Left lung (tissue), 10 donors: ENCODE results near the gene TBC1D21. TPM values are rescaled to one million over a fixed set of nuclear protein-coding genes. Genes with fewer than 3 reads are reported as not detected.

Experiments used
- ATAC-seq: fragments of 200-7000 bp; cut with Tn5 transposase; one replicate; pipeline ENCODE4 v1.9.1; 2020; ENCODE audit warnings: moderate library complexity
- DNase-seq, 4 donors: peaks; one replicate each; pipeline ENCODE4 v3.0.0-alpha.2; 2013 to 2020
- H3K27ac ChIP-seq, 2 donors: fragments of 200-600 bp; sonication (generic) in 1 of 2; one replicate each; pipeline versions ENCODE4 v1.5.0 to v1.8.0; 2020 to 2021
- H3K27me3 ChIP-seq, 2 donors: fragments of 200-600 bp; sonication (generic) in 1 of 2; one replicate each; pipeline versions ENCODE4 v1.5.0 to v1.8.0; 2020 to 2021
- H3K36me3 ChIP-seq, 2 donors: fragments of 200-600 bp; sonication (generic) in 1 of 2; one replicate each; pipeline versions ENCODE4 v1.5.0 to v1.8.0; 2020 to 2021
- H3K4me1 ChIP-seq, 2 donors: fragments of 200-600 bp; one replicate each; pipeline ENCODE4 v1.8.0; 2021
- H3K4me3 ChIP-seq, 2 donors: fragments of 200-600 bp; sonication (generic) in 1 of 2; one replicate each; pipeline versions ENCODE4 v1.5.0 to v1.8.0; 2020 to 2021; ENCODE audit warnings: mild to moderate bottlenecking in 1 of 2
- H3K9me3 ChIP-seq, 2 donors: fragments of 200-600 bp; sonication (generic) in 1 of 2; one replicate each; pipeline versions ENCODE4 v1.5.0 to v1.8.0; 2020 to 2021
- intact Hi-C, 2 donors: fragments of 100-400 bp; cut with DNase I; formaldehyde crosslinking; loops; one replicate each; pipeline versions ENCODE4 v1.11.2 to v1.14.2; 2022
- polyA plus RNA-seq, 6 donors: library from polyadenylated mRNA; unstranded; fragments of 120-200 nt; gene quantifications; one replicate each; pipeline ENCODE4 v1.2.1, GENCODE V29; 2013; ENCODE audit not compliant: insufficient read length in 6 of 6
- total RNA-seq, 2 donors: library from RNA; stranded (reverse); fragmentation: NEBNext Ultra II Directional; extraction: Animal tissue kit (Norgen Biotek cat#: 25700); gene quantifications; one replicate each; pipeline ENCODE4 v1.2.1, GENCODE V29; 2021
- TF ChIP-seq, protein P1 (sequence below), 2 donors: fragments of 200-600 bp; sonication (generic) in 1 of 2; IDR thresholded peaks; one replicate each; pipeline versions ENCODE4 v1.5.0 to v1.8.0; 2021; ENCODE audit warnings: antibody characterized with exemption in 2 of 2
- donor health status: DM: no; HTN: yes; CAD: no.
- donor health status: DM: no; HTN: no; CAD: no.

Gene TBC1D21
- total and polyA plus RNA-seq, 8 donors = not detected

DNA sequence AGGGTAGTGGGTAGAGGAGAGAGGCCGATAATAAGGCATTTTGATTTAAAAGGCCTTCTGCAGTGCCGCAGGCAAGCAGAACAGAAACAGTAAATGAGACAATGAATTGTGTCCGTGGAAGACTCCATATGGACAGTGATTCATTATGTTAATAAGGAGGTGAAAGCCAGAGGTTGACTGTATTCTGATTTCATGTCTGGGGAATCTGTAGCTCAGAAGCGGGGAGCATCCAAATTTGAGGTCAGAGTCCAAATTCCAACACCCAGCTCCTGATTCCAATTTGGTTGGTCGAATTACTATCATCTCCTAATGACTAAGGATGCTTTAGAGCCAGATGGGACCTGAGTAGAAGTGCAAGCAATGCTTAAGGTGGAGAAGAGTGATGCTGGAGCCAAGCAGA is 1.0 kb upstream of the TBC1D21 start:
- TF ChIP-seq, protein P1, sequence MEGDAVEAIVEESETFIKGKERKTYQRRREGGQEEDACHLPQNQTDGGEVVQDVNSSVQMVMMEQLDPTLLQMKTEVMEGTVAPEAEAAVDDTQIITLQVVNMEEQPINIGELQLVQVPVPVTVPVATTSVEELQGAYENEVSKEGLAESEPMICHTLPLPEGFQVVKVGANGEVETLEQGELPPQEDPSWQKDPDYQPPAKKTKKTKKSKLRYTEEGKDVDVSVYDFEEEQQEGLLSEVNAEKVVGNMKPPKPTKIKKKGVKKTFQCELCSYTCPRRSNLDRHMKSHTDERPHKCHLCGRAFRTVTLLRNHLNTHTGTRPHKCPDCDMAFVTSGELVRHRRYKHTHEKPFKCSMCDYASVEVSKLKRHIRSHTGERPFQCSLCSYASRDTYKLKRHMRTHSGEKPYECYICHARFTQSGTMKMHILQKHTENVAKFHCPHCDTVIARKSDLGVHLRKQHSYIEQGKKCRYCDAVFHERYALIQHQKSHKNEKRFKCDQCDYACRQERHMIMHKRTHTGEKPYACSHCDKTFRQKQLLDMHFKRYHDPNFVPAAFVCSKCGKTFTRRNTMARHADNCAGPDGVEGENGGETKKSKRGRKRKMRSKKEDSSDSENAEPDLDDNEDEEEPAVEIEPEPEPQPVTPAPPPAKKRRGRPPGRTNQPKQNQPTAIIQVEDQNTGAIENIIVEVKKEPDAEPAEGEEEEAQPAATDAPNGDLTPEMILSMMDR (IDR thresholded peaks at IDR 0.05) = no peak
- no peak overlapping the region for H3K27ac ChIP-seq
- peaks cover 0 to 52% of the 10 kb centered on the region in 2 donors for H3K27me3 ChIP-seq
- H3K36me3 ChIP-seq = no peaks in the 10 kb centered on the region
- H3K9me3 ChIP-seq = no peaks in the 10 kb centered on the region
- ATAC-seq (no peak), DNase-seq (no peak)
- H3K4me1 ChIP-seq = no peaks in the 10 kb centered on the region
- no peak overlapping the region for H3K4me3 ChIP-seq
- intact Hi-C loops = no loop called here

DNA sequence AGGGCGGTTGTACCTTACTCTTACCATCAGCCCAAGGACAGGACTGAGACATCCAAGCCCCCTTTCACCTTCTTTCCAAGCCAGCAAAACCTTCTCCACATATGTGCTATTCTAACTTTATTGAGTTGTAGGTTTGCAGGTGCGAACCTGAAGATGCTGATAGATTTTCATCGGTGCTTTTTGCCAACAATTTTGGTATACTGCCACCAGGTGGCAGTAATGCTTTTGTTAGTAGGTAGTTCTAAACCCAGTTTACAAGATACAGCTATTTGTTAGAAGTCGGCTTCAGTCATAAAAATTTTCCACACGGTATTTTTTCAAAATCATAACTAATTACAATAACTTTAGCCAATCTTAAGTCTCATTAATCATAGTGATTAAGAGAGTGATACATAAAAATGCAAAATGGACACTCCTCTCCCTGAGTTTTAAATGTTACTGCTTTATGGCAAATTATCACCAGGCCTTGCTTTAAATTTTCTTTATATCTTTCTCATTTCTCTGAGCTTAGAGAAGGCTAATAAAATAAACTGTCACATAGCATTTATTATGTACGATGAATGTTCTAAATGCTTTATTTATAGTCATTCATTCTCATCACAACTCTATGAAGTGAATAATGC is 636 bp downstream of the TBC1D21 start:
- TF ChIP-seq, protein P1 (IDR thresholded peaks at IDR 0.05) = peak; percentile 70 to 75
- DNase-seq (peak in 2 of 4 donors; percentile 23 to 46), ATAC-seq (peak; percentile 44)
- Histone ChIP-seq H3K4me3 (no peak overlapping the region), H3K9me3 (no peaks in the 10 kb centered on the region), H3K27me3 (peaks cover 0 to 35% of the 10 kb centered on the region in 2 donors), H3K27ac (no peak overlapping the region), H3K4me1 (no peaks in the 10 kb centered on the region), H3K36me3 (no peaks in the 10 kb centered on the region)
- intact Hi-C loops = no loop called here

DNA sequence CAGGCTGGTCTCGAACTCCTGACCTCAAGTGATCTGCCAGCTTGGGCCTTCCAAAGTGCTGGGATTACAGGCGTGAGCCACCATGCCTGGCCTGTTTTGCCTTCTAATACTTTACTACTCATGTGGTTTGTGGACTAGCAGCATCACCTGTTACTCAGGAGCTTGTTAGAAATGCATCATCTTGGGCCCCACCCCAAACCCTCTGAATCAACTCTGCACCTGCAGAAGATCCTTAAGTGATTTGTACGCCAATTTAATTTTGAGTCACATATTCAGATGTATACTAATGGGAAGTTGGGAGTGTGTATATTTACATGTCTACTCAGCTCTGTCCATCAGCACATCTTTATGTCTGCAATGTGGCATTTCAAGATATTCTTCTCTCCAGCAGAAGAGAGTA is 6.1 kb downstream of the TBC1D21 start:
- Histone ChIP-seq H3K4me3 (no peak overlapping the region), H3K4me1 (no peaks in the 10 kb centered on the region), H3K36me3 (no peaks in the 10 kb centered on the region), H3K27me3 (peaks cover 0 to 9% of the 10 kb centered on the region in 2 donors), H3K9me3 (no peaks in the 10 kb centered on the region), H3K27ac (no peak overlapping the region)
- intact Hi-C loops = no loop called here
- TF ChIP-seq, protein P1 (IDR thresholded peaks at IDR 0.05) = no peak
- ATAC-seq (no peak), DNase-seq (no peak)

DNA sequence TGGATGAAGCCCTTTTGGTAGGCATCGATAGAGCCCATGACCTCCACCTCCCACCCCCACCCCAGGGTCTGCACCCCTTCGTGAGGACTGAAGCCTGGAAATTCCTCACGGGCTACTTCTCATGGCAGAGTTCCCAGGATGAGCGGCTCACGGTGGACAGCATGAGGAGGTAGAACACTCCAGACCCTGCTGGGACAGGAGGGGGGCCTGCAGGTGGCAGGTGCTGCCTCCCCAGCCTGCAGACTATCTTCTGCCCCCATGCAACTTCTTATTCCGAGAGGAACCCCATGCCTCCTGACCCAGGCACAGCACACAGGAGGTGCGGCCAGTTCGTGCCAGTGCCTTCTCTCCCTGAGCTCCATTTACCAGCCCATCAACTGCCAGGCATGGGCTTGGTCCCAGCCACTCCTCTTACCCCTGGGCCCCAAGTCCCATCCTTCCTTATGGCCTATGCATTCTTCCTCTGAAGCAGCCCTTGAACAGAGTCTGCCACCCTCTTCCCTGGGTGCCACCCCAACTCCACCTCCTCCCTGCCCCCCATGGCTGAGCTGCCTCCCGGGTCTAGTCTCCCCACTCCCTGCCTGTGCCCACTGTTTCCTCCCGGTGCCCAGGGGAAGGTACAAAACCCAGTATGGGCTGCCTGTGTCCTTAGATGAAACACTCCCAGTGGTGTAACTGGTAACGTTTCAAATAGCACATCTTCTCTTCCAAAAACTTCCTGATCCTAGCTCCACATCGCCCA is 8.4 kb downstream of the TBC1D21 start:
- H3K4me1 ChIP-seq = no peaks in the 10 kb centered on the region
- ATAC-seq = no peak
- no peak for DNase-seq
- no peaks in the 10 kb centered on the region for H3K36me3 ChIP-seq
- TF ChIP-seq, protein P1 (IDR thresholded peaks at IDR 0.05) = no peak
- intact Hi-C loops = no loop called here
- peaks cover 0 to 9% of the 10 kb centered on the region in 2 donors for H3K27me3 ChIP-seq
- no peak overlapping the region for H3K4me3 ChIP-seq
- no peaks in the 10 kb centered on the region for H3K9me3 ChIP-seq
- H3K27ac ChIP-seq = no peak overlapping the region

DNA sequence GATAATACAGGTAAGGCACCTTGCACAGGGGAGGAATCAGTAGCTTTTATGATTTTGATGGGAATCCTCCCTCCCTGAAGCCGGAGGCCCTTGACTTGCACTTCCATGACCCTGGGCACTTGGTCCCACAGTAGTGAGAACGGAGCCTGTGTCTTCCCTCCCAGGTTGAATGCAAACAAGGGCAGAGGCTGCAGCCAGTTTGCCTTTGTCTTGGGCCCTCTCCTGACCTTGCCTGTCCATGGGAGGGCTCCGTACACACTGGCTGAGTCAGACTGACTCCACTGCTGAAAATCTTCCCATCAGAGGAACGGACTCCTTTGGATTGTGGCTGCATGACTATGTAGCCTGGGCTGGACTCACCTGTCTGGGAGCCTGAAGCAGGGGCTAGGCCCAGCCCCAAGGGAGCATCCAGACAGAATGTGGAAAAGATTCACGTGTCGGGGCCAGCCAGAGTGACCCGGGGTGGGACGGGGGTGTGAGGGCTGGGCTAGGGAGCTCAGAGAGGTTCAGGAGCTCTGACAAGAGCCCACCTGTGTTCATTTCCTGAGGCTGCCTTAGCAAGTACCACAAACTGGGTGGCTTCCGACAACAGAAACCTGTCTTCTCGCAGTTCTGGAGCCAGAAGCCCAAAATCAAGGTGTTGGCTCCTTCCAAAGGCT is 9.5 kb downstream of the TBC1D21 start:
- no peaks in the 10 kb centered on the region for H3K36me3 ChIP-seq
- H3K27ac ChIP-seq = no peak overlapping the region
- H3K27me3 ChIP-seq = peaks cover 0 to 9% of the 10 kb centered on the region in 2 donors
- no peak for DNase-seq
- TF ChIP-seq, protein P1 (IDR thresholded peaks at IDR 0.05) = no peak
- intact Hi-C loops = no loop called here
- no peaks in the 10 kb centered on the region for H3K9me3 ChIP-seq
- no peak for ATAC-seq
- no peaks in the 10 kb centered on the region for H3K4me1 ChIP-seq
- H3K4me3 ChIP-seq = no peak overlapping the region
